Measurements from ENCODE around the gene INPP5B. TPM values are rescaled to one million over a fixed set of nuclear protein-coding genes. Genes with fewer than 3 reads are reported as not detected.

INPP5B gene
- total RNA-seq, 1 donor from 2014 or later = 16.7 TPM

DNA sequence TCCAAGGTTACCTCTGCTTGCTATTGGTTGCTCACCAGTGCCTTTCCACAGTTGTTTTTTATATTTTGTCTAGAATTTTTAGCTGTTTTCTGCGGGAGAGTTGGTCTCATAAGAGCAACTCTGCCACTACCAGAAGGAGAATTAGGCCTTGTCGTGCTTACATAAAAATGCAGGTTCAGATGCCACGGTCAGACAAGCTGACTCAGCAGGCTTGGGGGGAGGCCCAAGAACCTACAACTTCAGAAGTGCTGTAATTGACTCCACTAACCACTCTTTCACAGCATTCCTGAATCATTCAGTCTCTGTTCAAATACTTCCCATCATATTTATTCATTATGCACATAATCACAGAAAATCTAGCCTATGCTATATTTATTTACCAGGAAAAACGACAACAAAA, 115.7 kb downstream of the INPP5B start:
- no peak for DNase-seq

DNA sequence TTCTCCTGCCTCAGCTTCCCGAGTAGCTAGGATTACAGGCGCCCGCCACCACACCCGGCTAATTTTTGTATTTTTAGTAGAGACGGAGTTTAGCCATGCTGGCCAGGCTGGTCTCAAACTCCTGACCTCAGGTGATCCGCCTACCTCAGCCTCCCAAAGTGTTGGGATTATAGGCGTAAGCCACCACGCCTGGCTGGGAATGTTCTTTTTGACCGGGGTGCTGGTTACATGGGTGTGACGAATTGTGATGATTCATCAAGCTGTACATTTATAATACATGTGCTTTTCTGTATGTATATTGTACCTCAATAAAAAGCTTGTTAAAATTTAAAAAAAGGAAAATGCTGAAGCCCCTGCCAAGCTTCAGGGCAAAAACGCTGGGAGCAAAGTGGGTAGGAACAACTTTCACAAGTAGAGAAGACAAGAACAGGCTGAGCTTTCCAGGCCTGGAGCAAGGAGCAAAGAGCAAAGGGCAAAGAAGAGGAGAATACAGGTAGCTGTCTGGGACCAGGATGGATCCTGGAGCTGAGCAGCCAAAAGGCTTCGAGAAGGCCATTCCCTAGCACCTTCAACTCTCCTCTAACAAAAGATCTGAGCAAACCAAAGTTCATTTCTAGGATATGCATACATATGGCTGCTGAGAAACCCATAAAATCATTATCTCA, 118.3 kb downstream of the INPP5B start:
- DNase-seq = no peak

DNA sequence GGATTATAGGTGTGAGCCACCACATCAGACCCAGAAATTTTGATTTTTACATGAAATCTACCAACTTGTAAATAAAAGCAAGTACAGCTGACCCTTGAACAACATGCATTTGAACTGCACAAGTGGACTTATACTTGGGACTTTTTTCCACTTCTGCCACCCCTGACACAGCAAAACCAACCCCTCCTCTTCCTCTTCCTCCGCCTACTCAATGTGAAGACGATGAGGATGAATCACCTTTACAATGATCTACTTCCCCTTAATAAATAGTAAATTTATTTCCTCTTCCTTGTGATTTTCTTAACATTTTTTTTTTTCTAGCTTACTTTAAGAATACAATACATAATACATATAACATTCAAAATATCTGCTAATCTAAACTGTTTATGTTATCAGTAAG, 121.3 kb downstream of the INPP5B start:
- no peak for DNase-seq

DNA sequence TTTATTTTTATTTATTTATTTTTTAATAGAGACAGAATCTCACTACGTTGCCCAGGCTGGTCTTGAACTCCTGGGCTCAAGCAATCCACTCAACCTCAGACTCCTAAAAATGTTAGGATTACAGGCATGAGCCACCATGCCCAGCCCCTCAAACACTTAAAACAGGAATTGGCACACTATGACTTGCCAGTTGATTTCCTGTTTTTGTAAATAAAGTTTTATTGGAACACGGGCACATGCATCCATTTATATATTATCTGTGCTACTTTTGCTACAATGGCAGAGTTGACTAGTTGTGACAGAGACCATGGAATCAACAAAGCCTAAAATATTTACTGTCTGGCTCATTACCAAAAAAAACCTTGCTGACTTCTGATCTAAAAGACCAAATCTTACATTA, 122.9 kb downstream of the INPP5B start:
- no peak for DNase-seq

DNA sequence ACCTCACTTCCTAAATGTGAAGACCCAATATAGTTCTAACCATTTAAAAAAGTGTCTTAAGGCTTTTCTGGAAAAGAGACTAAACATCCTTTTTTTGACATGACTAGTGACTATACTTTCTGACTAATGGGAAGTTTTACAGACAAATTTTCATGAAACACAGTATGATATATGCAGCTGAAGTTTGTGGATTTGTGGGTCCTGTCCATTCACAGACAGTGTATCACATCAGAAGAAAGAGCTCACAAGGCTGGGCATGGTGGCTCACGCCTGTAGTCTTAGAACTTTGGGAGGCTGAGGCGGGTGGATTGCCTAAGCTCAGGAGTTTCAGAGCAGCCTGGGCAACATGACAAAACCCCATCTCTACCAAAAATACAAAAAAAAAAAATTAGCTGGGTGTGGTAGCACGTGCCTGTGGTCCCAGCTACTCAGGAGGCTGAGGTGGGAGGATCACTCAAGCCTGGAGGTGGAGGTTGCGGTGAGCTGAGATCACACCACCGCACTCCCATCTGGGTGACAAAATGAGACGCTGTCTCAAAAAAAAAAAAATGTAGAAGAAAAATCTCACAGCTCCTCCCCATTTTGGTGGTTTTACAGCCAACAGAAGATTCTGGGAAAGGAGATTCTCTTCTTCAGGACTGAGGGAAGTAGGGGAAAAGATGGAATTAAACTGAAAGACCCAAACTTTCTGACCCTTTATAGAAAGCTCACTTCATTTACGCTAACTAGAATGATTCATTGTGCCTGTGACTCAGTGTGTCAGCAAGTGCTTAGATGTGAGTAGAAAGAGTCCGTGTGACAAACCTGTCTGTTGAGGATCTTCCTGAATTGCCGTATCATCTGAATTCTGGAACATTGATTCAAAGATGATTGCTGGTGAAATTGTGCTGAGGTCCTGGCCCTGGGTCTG, 123.7 kb downstream of the INPP5B start:
- no peak for DNase-seq

DNA sequence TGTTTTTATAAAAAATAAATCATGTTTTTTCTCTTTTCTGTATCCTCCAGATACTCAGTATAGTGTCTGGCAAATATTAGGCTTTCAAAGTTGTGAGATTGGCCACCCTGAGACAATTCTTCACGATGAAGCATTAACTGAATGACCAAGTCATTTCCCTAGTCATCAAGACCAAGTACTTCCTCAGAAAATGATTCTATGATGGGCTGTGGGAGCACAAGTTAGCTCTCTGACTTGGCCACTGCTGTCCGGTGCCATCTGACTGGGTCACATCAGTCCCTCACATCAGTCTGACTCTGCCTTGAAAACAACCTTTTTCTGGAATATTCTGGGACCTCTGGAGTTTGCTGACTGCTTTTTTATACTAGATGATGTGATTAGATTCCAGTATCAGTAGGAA, 125.4 kb downstream of the INPP5B start:
- DNase-seq = no peak

DNA sequence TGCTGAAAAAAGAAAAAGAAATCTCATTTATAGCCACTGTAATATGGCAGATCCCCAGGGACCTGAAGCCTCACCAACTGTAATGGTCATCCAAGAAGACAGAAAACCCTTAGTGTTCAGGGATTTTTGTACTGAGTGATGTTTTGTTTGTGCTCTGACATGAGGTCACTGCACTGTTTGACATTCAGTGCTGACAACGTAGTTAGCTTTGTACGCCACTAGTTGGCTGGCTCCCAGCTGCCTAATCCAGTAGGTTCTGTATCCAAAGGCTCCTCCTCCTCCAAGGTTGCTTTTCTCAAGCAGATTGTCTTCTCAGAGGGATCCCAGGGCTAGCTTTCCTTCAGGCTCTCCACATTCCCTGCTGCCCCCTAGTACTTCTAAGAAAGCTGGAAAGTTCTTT, 129.4 kb downstream of the INPP5B start:
- peak; percentile 13 for DNase-seq

DNA sequence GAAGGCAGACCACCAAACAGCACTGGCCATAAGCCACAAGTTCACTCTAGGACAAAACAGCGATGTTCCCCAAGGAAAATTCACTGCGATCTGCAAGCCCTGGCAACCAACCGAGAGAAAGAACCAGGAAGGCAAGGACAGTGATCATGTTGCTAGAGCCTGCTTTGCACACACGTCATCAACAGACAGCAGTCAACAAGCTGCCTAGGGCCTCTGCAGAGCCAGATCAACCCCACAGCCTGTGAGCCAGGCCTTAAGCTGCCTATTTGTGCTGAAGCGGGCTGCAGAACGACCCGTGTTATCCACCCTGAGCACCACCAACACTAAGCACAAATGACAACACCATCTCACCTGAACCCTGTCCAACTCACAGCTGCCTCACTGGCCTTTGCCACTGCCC, 132.6 kb downstream of the INPP5B start:
- DNase-seq = no peak

DNA sequence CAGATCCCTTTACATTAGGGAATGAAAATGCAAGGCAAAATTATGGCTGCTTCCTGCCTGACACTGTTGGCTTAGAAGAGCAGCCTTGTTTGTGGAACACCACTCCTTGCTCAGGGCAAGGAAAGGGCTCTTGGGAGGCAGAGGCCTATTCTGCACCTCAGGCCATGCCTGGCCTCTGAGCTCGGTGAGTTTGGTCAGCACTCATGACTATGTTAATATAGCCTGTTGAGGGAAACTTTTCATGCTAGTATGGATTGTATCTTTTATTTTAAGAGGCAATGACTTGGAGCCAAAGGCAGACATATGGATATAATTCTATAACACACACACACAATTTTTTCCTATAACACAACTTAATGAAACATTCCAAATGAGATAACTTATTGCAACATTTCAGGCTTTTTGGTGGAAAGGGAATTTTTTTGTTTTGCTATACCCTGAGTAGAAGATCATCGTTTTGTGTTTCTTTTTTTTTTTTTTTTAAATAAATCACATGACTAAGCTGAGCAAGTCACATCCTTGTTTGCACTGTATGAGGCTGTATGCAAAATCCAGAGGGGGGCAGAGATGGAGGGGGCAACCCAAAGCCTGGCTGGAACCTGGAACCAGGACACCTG, 133.2 kb downstream of the INPP5B start:
- DNase-seq = no peak

DNA sequence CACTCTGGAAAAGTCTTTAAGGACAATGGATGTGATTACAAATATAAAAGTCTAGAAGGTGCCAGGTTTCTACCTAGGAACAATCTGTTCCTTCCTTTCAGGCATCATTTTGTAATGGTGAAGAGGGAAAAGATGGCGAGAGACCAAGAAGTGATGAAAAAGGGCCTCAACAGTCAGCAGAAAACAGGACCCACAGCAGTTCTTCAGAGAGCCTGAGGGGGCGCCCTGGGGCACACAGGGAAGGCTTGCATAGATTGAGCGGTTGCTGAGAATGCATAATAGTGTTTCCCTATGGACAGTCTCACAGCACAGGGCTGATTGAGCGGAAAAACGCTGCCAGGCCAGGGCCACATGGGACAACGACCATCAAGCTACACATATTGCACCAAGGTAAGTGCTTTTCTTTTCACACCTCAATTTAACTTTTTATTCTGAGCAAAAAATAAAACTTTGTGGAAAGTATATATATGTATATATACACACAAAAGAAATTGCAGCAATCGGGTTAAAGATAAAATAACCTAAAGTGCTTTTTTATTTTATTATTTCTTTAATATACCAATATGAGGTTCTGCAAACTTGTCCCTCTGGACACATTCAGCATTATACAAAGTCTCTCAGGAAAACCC, 135.7 kb downstream of the INPP5B start:
- DNase-seq = no peak

Small RNA genes lying within 50 kb of the gene (small RNA-seq; reads per million reads assigned to genes)
- gene RF00017 = not detected
- gene RF00092 = not detected
- not detected for gene RNU6-510P
- not detected for gene RNU6-584P

Other genes with a start within 250 kb of the INPP5B start
- 10.1 TPM for gene EPHA10, start 181.9 kb downstream of the INPP5B start, total RNA-seq
- 30.7 TPM for gene MANEAL, start 153.2 kb downstream of the INPP5B start, total RNA-seq
- gene C1orf122, start 139.3 kb downstream of the INPP5B start, total RNA-seq = 10.3 TPM
- 14.3 TPM for gene YRDC, start 138.8 kb downstream of the INPP5B start, total RNA-seq
- gene MTF1, start 87.5 kb downstream of the INPP5B start, total RNA-seq = 3.1 TPM
- 53.5 TPM for gene SF3A3, start 43.0 kb upstream of the INPP5B start, total RNA-seq
- 4.1 TPM for gene FHL3, start 58.5 kb upstream of the INPP5B start, total RNA-seq
- 52.9 TPM for gene UTP11, start 65.7 kb upstream of the INPP5B start, total RNA-seq
- gene POU3F1, start 99.7 kb upstream of the INPP5B start, total RNA-seq = 9.4 TPM